ENCODE results near the gene DEF6. TPM values are rescaled to one million over a fixed set of nuclear protein-coding genes. Genes with fewer than 3 reads are reported as not detected.
A peak's percentile ranks its signal among the peaks of the same experiment; 100 is the strongest.

Gene DEF6
- total RNA-seq, 3 donors from 2014 or later (not counting 1 experiment from before 2014, with no cell fraction given) = 232 to 297 (median 241) TPM

- H3K27ac Mint-ChIP-seq = peak overlapping the region; percentile 92 to 96
- H3K4me1 ChIP-seq (ENCODE audit: control insufficient read depth, insufficient read depth, low read length) = peaks cover 56% of the 10 kb centered on the region
- peak overlapping the region; percentile 88 for H3K27ac ChIP-seq (ENCODE audit: low read length)
- no peaks in the 10 kb centered on the region for H3K27me3 Mint-ChIP-seq (ENCODE audit: low read depth in 2 of 2)
- no peaks in the 10 kb centered on the region for H3K27me3 ChIP-seq (ENCODE audit: control insufficient read depth, insufficient read depth, low read length)
- no peak for ATAC-seq
- peaks cover 71 to 79% of the 10 kb centered on the region in 2 donors for H3K4me1 Mint-ChIP-seq
- H3K36me3 Mint-ChIP-seq = no peaks in the 10 kb centered on the region
- no peak overlapping the region for H3K4me3 ChIP-seq (ENCODE audit: low read length)
- H3K4me3 Mint-ChIP-seq = peak overlapping the region; percentile 81
- no peak for DNase-seq
- WGBS (ENCODE audit: insufficient coverage) = 94% methylated on average over 9 of the region's 9 CpGs
- H3K36me3 ChIP-seq (ENCODE audit: control insufficient read depth, insufficient read depth, low read length) = peaks cover 32% of the 10 kb centered on the region
- H3K9me3 Mint-ChIP-seq = no peaks in the 10 kb centered on the region
- intact Hi-C loops (cut with micrococcal nuclease) = loop anchor here (1.0 kb wide), 1 partner anchor 7 kb away; no protein-coding TSS in a partner anchor
- H3K9me3 ChIP-seq (ENCODE audit: control insufficient read depth, insufficient read depth, low read length) = no peaks in the 10 kb centered on the region
- TF ChIP-seq, protein P1, sequence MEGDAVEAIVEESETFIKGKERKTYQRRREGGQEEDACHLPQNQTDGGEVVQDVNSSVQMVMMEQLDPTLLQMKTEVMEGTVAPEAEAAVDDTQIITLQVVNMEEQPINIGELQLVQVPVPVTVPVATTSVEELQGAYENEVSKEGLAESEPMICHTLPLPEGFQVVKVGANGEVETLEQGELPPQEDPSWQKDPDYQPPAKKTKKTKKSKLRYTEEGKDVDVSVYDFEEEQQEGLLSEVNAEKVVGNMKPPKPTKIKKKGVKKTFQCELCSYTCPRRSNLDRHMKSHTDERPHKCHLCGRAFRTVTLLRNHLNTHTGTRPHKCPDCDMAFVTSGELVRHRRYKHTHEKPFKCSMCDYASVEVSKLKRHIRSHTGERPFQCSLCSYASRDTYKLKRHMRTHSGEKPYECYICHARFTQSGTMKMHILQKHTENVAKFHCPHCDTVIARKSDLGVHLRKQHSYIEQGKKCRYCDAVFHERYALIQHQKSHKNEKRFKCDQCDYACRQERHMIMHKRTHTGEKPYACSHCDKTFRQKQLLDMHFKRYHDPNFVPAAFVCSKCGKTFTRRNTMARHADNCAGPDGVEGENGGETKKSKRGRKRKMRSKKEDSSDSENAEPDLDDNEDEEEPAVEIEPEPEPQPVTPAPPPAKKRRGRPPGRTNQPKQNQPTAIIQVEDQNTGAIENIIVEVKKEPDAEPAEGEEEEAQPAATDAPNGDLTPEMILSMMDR (IDR thresholded peaks at IDR 0.05) = no peak
Observed at GRCh38 chr6:35309611-35310264, 12.1 kb downstream of the DEF6 start.

GRCh38 chr6:35310265-35310831 is 12.7 kb downstream of the DEF6 start:
- no peaks in the 10 kb centered on the region for H3K9me3 Mint-ChIP-seq
- H3K36me3 ChIP-seq (ENCODE audit: control insufficient read depth, insufficient read depth, low read length) = peaks cover 36% of the 10 kb centered on the region
- intact Hi-C loops (cut with micrococcal nuclease) = loop anchor here (1.0 kb wide), 1 partner anchor 8 kb away; no protein-coding TSS in a partner anchor
- peak overlapping the region; percentile 88 for H3K27ac ChIP-seq (ENCODE audit: low read length)
- H3K27me3 ChIP-seq (ENCODE audit: control insufficient read depth, insufficient read depth, low read length) = no peaks in the 10 kb centered on the region
- H3K27me3 Mint-ChIP-seq (ENCODE audit: low read depth in 2 of 2) = no peaks in the 10 kb centered on the region
- ATAC-seq (peak in 2 of 3 donors; percentile 20 to 30), DNase-seq (peak in 1 of 2 donors; percentile 58)
- TF ChIP-seq, protein P1 (IDR thresholded peaks at IDR 0.05) = no peak
- no peaks in the 10 kb centered on the region for H3K36me3 Mint-ChIP-seq
- H3K4me3 Mint-ChIP-seq = peak overlapping the region; percentile 76
- peaks cover 49% of the 10 kb centered on the region for H3K4me1 ChIP-seq (ENCODE audit: control insufficient read depth, insufficient read depth, low read length)
- peak overlapping the region; percentile 92 to 96 for H3K27ac Mint-ChIP-seq
- no peaks in the 10 kb centered on the region for H3K9me3 ChIP-seq (ENCODE audit: control insufficient read depth, insufficient read depth, low read length)
- WGBS (ENCODE audit: insufficient coverage) = 73% methylated on average over 5 of the region's 6 CpGs
- H3K4me1 Mint-ChIP-seq = peaks cover 77 to 83% of the 10 kb centered on the region in 2 donors
- no peak overlapping the region for H3K4me3 ChIP-seq (ENCODE audit: low read length)

- Histone ChIP-seq H3K27ac (ENCODE audit: low read length) (peak overlapping the region; percentile 88), H3K36me3 (ENCODE audit: control insufficient read depth, insufficient read depth, low read length) (peaks cover 44% of the 10 kb centered on the region), H3K4me3 (ENCODE audit: low read length) (peak overlapping the region; percentile 16), H3K27me3 (ENCODE audit: control insufficient read depth, insufficient read depth, low read length) (no peaks in the 10 kb centered on the region), H3K9me3 (ENCODE audit: control insufficient read depth, insufficient read depth, low read length) (no peaks in the 10 kb centered on the region), H3K4me1 (ENCODE audit: control insufficient read depth, insufficient read depth, low read length) (peaks cover 42% of the 10 kb centered on the region)
- no peaks in the 10 kb centered on the region for H3K36me3 Mint-ChIP-seq
- peaks cover 84 to 86% of the 10 kb centered on the region in 2 donors for H3K4me1 Mint-ChIP-seq
- peak in 1 of 2 donors; percentile 83 for DNase-seq
- no peaks in the 10 kb centered on the region for H3K9me3 Mint-ChIP-seq
- no peaks in the 10 kb centered on the region for H3K27me3 Mint-ChIP-seq (ENCODE audit: low read depth in 2 of 2)
- TF ChIP-seq, protein P1 (IDR thresholded peaks at IDR 0.05) = no peak
- peak overlapping the region; percentile 92 to 96 for H3K27ac Mint-ChIP-seq
- ATAC-seq = peak; percentile 71 to 82 (median 80)
- peak overlapping the region; percentile 76 for H3K4me3 Mint-ChIP-seq
- WGBS (ENCODE audit: insufficient coverage) = 0% methylated on average over 4 of the region's 6 CpGs
- intact Hi-C loops (cut with micrococcal nuclease) = loop anchor here (2.0 kb wide), 1 partner anchor 13 kb away; no protein-coding TSS in a partner anchor
Observed at GRCh38 chr6:35311390-35312075, 13.9 kb downstream of the DEF6 start.
